Thyroid gland (tissue), 4 donors: ENCODE measurements around the gene SAE1.

Experiments used
- POLR2A ChIP-seq, 2 donors: fragments of 450-650 bp; IDR thresholded peaks; one replicate each; pipeline ENCODE4 v1.6.1; 2017; ENCODE audit warnings: antibody characterized with exemption in 2 of 2, mild to moderate bottlenecking in 2 of 2, moderate library complexity in 1 of 2
- TF ChIP-seq, protein P1 (sequence below), 6 experiments: fragments of 200-600 bp in 3 of 6; fragments of 450-650 bp in 3 of 6; sonication (generic) in 3 of 6; IDR thresholded peaks; one replicate each; pipeline ENCODE4 v1.5.1; 2016 to 2019; ENCODE audit warnings: antibody characterized with exemption in 6 of 6, mild to moderate bottlenecking in 2 of 6, inconsistent platforms in 1 of 6, moderate library complexity in 1 of 6

DNA sequence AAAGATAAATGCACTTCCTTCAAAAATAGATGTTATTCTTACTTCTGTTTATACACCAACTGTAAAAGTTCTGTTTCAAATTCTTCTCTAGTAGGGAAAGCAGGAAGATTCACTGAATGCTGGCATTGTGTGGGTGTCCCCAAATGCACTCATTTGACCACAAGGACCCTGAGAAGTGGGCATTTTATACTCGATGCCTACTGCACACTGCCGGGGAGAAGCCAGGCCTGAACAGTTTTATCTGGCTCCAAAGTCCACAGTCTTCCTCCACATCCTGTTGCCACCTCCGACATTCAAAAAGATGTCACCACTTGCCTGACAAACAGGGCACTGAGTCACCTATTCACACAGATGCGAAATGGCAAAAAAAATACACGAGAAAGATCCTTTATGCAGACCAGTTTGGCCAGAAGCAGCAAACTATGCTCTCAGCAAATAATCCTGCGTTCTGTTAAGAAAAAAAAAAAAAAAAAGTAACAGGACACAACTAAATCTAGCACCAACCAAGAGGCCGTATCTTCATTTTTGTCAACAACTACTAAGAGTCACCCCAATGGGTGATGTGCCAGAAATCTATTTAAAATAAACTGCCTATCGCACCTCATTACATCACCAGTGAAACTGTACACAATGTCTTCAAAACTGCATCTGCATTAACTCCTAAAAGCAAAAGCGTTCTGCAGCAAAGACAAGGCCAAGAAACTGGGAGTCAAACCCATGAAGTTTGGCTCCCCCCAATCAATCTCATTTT lies 23.3 kb upstream of the SAE1 start:
- TF ChIP-seq, protein P1, sequence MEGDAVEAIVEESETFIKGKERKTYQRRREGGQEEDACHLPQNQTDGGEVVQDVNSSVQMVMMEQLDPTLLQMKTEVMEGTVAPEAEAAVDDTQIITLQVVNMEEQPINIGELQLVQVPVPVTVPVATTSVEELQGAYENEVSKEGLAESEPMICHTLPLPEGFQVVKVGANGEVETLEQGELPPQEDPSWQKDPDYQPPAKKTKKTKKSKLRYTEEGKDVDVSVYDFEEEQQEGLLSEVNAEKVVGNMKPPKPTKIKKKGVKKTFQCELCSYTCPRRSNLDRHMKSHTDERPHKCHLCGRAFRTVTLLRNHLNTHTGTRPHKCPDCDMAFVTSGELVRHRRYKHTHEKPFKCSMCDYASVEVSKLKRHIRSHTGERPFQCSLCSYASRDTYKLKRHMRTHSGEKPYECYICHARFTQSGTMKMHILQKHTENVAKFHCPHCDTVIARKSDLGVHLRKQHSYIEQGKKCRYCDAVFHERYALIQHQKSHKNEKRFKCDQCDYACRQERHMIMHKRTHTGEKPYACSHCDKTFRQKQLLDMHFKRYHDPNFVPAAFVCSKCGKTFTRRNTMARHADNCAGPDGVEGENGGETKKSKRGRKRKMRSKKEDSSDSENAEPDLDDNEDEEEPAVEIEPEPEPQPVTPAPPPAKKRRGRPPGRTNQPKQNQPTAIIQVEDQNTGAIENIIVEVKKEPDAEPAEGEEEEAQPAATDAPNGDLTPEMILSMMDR (IDR thresholded peaks at IDR 0.05) = no peak
- no peak for TF ChIP-seq POLR2A (IDR thresholded peaks at IDR 0.05)
